IPS-20b (cell line): ENCODE results near the gene RDH5.

Experiments used
- H3K27ac ChIP-seq: one replicate; pipeline ENCODE4 v1.5.1; 2013; ENCODE audit warnings: low read length
- H3K27me3 ChIP-seq: 2 replicates; pipeline ENCODE4 v1.6.1; 2013; ENCODE audit warnings: mild to moderate bottlenecking, low read length, inconsistent platforms; ENCODE audit not compliant: insufficient read depth
- H3K36me3 ChIP-seq: 2 replicates; pipeline ENCODE4 v1.6.1; 2013; ENCODE audit warnings: low read depth, mild to moderate bottlenecking, inconsistent platforms, low read length, moderate library complexity; ENCODE audit not compliant: insufficient read depth
- H3K4me1 ChIP-seq: 2 replicates; pipeline ENCODE4 v1.6.1; 2013; ENCODE audit warnings: mild to moderate bottlenecking, control low read depth, inconsistent platforms, low read length, moderate library complexity; ENCODE audit not compliant: insufficient read depth
- H3K4me3 ChIP-seq: 2 replicates; pipeline ENCODE4 v1.5.1; 2013; ENCODE audit warnings: mild to moderate bottlenecking, low read length, inconsistent platforms
- H3K9ac ChIP-seq: 2 replicates; pipeline ENCODE4 v1.6.1; 2013; ENCODE audit warnings: low read depth, mild to moderate bottlenecking, inconsistent platforms, low read length, moderate library complexity
- H3K9me3 ChIP-seq: 2 replicates; pipeline ENCODE4 v1.6.1; 2013; ENCODE audit warnings: mild to moderate bottlenecking, low read depth, low read length, inconsistent platforms; ENCODE audit not compliant: insufficient read depth

The RDH5 gene

DNA sequence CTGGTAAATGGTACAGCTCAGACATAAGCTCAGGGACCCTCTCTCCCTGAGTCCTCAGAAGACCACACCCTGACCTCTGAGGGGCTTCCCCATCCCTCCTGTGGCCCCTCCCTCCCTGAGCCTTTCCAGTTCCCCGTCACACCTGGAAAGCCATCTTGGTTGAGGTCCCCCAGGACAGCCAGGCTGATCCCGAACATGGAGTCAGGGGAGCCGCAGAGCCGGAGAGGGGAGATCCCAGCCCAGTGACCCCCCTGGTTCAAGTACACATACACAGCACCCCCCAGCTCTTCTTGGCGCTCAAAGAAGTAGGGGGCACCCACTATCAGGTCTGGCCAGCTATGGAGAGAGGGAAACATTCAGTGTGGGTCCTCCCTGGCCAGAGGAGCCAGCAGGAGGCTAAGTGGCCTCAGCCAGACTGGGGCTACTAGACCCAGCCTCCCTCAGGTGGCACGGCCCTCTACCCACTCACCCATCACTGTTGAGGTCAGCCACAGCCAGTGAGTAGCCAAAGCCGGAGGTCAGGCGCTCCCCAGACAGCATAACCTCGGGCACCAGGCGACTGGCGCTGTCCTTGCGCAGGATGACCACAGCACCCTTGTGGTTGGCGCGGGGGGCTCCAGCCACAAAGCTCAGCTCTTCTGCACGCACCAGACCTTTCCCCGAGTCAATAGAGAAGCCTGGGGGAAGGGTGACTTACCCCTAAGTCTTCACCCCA lies 21.8 kb upstream of the RDH5 start:
- no peaks in the 10 kb centered on the region for H3K27me3 ChIP-seq
- H3K27ac ChIP-seq, result no peak overlapping the region
- no peak overlapping the region for H3K9ac ChIP-seq
- H3K36me3 ChIP-seq, result peaks cover 28% of the 10 kb centered on the region
- no peak overlapping the region for H3K4me3 ChIP-seq
- no peaks in the 10 kb centered on the region for H3K9me3 ChIP-seq
- H3K4me1 ChIP-seq, result no peaks in the 10 kb centered on the region

DNA sequence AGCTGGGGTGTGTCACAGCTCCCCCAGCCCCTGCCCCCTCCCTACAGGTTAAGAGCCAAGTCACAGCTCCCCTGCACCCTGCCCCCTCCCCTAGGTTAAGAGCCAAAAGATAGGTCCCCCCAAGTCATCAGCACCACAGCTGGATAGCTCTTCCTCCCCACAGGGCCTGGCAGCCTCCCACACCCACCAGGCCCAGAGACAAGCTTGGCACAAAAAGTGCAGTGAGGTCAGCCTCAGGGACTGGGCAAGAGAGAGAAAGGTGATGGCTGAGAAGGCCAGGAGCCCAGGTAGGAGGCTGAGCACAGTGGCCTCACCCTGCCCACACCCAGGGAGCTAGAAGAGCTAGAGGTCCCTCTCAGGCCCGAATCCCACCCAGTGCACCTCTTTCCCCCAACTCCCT lies 21.2 kb upstream of the RDH5 start:
- Histone ChIP-seq H3K4me3 (no peak overlapping the region), H3K27ac (no peak overlapping the region), H3K4me1 (no peaks in the 10 kb centered on the region), H3K36me3 (peaks cover 24% of the 10 kb centered on the region), H3K9ac (no peak overlapping the region), H3K27me3 (no peaks in the 10 kb centered on the region), H3K9me3 (no peaks in the 10 kb centered on the region)

DNA sequence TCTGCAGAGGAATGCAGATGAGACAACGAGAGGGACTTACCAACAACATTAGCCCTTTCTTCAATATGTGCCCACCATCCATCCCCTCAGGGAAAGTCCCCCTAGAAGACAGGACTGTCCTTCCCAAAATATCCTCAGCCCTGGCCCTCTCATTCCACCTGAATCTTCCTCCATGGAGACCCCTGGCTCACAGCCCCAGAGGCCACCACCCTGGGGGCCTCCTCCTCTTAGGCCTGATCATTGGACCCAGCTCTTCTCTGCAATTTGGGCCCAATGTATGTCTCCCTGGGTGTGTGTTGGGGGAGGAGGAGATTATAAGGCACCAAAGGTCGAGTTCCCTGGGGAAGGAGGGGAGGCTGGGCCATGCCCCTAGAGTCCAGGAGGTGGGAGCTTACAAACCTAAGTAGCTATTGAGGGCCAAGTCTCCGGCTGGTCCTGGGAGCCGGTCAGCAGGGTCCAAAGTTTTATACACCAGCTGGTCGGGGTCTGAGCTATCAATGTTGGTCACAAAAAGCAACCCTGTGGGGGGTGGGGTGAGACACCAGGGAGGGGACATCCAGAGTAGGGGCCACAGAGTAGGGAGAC lies 20.6 kb upstream of the RDH5 start:
- Histone ChIP-seq H3K9me3 (no peaks in the 10 kb centered on the region), H3K36me3 (peaks cover 18% of the 10 kb centered on the region), H3K27me3 (no peaks in the 10 kb centered on the region), H3K4me3 (no peak overlapping the region), H3K4me1 (no peaks in the 10 kb centered on the region), H3K27ac (no peak overlapping the region), H3K9ac (no peak overlapping the region)

DNA sequence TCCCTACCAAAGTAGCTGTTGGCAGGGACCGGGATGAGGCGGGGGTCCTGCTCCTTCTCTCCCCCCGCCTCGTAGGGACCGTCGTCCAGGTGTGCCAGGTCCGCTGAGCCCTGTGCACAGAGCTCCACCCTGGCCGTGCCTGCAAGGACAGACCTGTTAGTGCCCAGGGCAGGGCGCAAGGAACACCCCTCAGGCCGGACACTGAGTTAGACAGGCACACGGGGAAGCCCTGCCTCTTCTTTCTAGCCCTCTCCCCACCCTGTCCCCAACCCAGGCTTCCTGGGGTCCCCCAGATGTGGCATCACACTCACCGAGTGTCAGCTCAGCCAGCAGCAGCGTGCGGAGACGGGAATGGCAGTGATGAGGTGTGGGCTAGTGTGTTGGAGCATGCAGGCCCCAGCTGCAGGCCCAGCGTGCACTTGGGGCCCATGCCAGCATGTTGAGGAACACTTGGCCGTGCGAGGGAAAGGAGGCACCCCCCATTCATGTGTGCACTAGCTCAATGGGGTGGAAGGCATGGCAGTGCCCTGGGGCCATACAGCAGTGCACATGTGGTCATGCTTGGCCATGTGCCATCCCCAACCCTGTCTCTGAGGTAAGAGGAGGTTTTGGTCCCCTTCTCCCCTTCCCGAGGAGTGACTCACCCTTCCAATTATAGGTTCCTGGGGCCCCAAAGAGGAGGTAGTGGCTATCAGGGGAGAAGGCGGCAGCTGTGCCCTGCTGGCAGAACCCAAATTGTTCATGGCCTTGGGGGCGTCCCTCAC lies 19.8 kb upstream of the RDH5 start:
- peaks cover 12% of the 10 kb centered on the region for H3K36me3 ChIP-seq
- no peaks in the 10 kb centered on the region for H3K27me3 ChIP-seq
- no peak overlapping the region for H3K27ac ChIP-seq
- no peak overlapping the region for H3K4me3 ChIP-seq
- H3K9ac ChIP-seq, result no peak overlapping the region
- H3K4me1 ChIP-seq, result peaks cover 3% of the 10 kb centered on the region; the same call in 1 of the 2 replicates
- H3K9me3 ChIP-seq, result no peaks in the 10 kb centered on the region

DNA sequence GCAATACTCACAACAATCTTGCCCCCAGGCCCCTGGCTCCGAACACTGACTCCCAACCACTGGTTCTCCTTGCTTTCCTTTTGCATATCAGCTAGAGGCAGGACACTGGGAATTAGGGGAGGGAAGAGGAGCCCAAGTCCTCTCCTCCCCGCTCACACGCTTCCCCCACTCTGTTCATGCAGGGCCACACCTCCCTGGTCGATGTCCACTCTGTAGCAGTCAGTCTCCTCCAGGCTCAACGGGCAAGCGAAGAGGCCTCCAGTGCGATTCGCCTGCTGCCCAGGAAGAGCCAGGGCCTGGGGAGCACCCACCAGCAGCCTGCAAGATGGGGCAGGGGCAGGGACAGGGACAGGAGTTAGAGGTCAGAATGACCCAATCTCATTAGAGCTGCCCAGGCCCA lies 17.3 kb upstream of the RDH5 start:
- no peak overlapping the region for H3K27ac ChIP-seq
- H3K36me3 ChIP-seq, result peaks cover 3% of the 10 kb centered on the region
- H3K9me3 ChIP-seq, result no peaks in the 10 kb centered on the region
- no peak overlapping the region for H3K9ac ChIP-seq
- H3K4me3 ChIP-seq, result no peak overlapping the region
- H3K27me3 ChIP-seq, result peaks cover 10% of the 10 kb centered on the region
- peaks cover 15% of the 10 kb centered on the region for H3K4me1 ChIP-seq

DNA sequence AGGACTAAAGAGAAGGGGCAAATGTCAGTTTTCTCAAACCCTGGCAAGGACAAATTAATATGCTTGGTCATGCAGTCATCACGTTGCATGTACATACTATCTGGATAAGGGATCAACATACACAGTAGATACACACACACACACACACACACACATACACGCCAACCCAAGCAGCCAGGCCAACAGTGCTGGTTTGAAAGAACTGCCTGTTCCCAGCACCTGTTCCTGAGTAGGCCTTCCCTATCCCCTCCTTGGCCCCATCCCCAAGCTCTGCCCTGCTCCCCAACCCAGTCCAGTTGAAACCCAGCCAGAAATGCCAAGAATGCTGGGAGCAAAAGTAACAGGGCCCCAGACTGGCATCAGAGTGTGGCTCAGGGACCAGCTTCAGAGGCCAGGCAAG lies 16.9 kb upstream of the RDH5 start:
- Histone ChIP-seq H3K4me3 (no peak overlapping the region), H3K27me3 (peaks cover 10% of the 10 kb centered on the region), H3K4me1 (peaks cover 15% of the 10 kb centered on the region), H3K9me3 (no peaks in the 10 kb centered on the region), H3K27ac (no peak overlapping the region), H3K36me3 (peaks cover 3% of the 10 kb centered on the region), H3K9ac (no peak overlapping the region)

DNA sequence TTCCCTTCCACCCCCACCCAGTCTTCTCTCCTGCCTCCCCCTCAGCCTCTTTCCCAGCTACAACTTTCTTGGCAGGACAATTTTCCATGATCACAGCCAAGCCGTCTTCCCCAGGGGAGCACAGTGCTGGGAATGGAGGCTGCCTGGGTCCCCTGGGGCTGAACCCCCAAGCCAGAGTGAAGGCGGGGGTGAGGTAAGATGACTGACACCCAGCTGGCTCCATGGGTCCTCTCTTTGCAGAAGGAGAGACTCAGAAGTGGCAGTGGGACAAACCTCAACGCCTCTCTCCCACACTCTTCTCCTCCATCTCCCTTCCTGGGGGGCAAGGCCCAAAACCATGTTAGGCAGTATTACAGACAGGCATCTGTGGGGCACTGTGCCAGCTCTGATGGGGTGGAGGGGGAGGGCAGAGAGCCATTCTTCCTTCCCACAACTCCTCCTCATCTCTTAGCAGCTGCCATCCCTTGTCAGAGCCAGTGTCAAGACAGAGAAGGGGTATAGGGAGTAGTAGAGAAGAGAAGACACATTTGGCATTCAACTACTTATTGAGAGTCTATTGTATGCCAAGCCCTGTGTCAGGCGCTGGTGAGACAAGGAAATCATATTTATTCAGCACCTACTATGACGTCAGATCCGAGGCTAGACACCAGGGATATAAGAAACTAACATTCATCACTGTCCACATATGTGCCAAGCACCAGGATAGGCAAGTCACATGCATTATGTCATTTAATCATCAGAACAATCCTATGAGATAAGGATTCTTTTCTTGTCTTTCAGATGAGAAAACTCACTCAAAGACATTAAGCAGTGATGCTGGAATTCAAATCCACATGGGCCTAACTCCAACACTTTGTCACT lies 16.1 kb upstream of the RDH5 start:
- peaks cover 17% of the 10 kb centered on the region for H3K27me3 ChIP-seq

DNA sequence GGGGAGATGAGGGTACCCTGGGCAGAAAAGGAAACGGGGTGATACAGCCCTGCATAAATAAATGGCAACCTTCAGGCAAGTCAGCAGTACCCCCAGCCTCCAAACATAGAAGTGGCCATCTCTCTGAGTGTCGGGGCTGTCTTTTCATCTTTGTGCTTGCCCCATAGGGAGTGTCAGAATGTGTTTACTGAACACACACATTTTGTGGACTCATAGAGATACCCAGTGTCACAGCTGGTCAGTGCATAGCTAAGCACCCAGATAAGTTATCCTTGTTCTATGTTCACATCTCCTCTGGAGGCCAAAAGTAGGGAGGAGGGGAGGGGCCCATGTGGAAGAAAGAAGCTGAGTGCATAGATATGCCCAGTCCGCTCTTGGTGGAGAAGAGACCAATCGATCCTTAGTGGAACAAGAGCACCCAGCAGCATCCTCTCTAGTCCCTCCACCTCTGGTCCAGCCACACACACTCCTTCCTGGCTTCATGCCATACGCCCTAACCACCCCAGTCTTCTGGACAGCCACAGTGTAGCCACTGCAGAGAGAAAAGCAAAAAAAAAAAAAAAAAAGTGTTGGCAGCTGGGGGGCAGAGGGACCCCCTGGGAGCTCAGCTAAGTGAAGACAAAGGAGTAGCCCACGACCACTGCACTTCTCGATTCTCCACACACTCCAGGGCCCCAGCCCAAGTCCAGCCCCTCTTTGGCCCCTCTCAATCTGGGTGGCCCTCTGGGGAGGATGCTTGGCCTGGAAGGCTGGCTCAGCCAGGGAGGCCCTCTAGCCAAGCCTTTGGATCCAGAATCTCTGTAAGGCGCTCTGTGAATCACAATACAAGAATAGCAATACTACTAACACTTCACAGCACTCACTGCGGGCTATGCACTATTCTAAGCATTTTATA lies 15.1 kb upstream of the RDH5 start:
- Histone ChIP-seq H3K4me3 (peak overlapping the region; percentile 80; the same call in 1 of the 2 replicates), H3K27ac (no peak overlapping the region), H3K4me1 (peaks cover 26% of the 10 kb centered on the region)

More for the DNA sequence above, 16.1 kb upstream of the RDH5 start:
- no peak overlapping the region for H3K9ac ChIP-seq
- H3K36me3 ChIP-seq, result peaks cover 3% of the 10 kb centered on the region
- no peak overlapping the region for H3K4me3 ChIP-seq
- H3K27ac ChIP-seq, result no peak overlapping the region
- H3K9me3 ChIP-seq, result no peaks in the 10 kb centered on the region
- H3K4me1 ChIP-seq, result peaks cover 23% of the 10 kb centered on the region

DNA sequence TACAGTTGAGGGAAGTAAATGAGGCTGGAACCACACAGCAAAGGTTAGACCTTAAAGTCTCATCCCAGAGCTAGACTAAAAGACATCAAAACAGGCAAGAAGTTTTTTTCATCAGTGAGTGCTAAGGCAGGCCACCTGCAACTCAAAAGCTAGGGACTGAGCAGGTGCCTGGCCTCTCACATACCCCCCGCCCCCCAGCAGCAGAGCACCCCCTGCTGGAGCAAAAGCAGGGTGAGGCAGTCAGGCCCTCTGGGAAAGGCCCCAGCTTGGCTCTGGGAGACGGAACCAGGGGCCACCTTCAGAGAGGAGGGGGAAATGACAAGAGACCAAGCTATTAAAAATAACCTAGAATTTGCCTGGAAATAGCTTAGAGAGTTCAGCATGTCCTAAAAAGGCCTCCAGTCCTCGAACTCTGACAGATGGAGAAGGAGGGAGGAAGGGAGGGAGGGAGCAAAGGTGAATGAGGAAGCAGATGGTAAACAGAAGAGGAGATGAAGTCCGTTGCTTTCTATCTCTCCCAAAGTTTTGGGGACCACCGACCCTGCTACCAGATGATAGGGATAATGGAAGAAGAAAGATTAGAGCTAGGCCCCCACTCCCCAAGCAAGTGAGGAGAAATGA lies 14.3 kb upstream of the RDH5 start:
- Histone ChIP-seq H3K4me1 (peaks cover 26% of the 10 kb centered on the region), H3K4me3 (peak overlapping the region; percentile 80), H3K9me3 (no peaks in the 10 kb centered on the region)

More for the DNA sequence above, 15.1 kb upstream of the RDH5 start:
- peaks cover 23% of the 10 kb centered on the region for H3K27me3 ChIP-seq
- peaks cover 3% of the 10 kb centered on the region for H3K36me3 ChIP-seq
- H3K9ac ChIP-seq, result no peak overlapping the region
- no peaks in the 10 kb centered on the region for H3K9me3 ChIP-seq

DNA sequence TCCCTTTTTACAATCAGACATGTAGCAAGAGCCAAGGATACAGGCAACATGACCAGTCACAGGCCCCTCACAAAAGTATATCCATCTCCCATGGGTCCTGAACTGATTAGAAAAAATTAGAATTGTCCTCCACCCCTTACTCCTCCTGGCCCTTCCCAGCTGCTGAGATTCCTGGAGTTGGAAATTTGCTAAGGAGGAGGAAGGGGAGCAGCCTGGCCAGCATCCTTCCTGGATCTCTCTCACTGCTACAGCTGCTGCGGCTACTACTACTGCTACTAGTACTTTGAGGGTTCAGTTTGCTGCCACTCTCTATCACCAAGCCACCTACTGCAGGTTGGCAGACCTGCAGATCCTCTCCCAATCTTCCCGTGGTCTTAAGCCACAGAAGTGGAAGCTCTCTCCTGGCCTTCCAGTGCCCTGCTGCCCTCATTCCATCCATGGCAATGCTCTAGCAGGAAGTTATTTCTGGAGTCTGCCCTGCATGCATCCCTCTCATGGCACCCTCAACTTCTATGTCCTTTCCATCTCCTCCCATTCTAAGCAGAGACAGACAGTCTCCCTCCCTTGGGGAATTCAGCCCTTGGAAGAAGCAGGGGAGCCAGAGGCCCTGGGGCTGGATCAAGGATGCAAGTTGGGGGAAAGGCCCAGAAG lies 13.5 kb upstream of the RDH5 start:
- H3K4me3 ChIP-seq, result peak overlapping the region; percentile 80
- peaks cover 3% of the 10 kb centered on the region; the same call in 1 of the 2 replicates for H3K36me3 ChIP-seq
- H3K4me1 ChIP-seq, result peaks cover 26% of the 10 kb centered on the region
- H3K27me3 ChIP-seq, result peaks cover 23% of the 10 kb centered on the region
- H3K9ac ChIP-seq, result peak overlapping the region; percentile 84; the same call in 1 of the 2 replicates
- no peak overlapping the region for H3K27ac ChIP-seq
- no peaks in the 10 kb centered on the region for H3K9me3 ChIP-seq

More for the DNA sequence above, 14.3 kb upstream of the RDH5 start:
- Histone ChIP-seq H3K36me3 (peaks cover 3% of the 10 kb centered on the region), H3K27ac (no peak overlapping the region), H3K9ac (peak overlapping the region; percentile 84; the same call in 1 of the 2 replicates), H3K27me3 (peaks cover 23% of the 10 kb centered on the region)
